ENCODE results near the gene SDK1.
"Not testable (repeated sequence)": the region's sequence is repeated elsewhere in the genome, so short reads cannot be mapped to it uniquely, and the experiment has no call there.

The SDK1 gene

DNA sequence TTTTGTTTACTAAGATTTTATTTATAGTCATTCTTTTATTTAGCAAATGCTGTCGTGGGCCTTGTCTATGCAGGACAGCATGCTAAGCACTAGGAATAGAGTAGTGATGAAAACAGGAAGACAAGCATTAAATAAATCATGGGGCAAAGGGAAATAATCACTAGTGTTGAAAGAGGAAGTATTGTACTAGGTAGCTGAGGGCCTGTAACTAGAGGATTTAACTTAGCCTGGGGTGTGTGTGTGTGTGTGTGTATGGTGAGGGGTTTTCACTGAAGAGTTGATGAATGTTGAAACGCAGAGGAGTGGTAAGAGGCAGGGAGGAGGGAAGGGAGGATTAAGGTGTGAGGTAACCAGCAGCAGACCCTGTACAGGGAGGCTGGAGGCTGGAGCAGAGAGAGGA is 446.4 kb downstream of the SDK1 start:
- Mint-ChIP-seq H3K36me3 (ENCODE audit: low read depth) (no peaks in the 10 kb centered on the region), H3K4me3 (no peak overlapping the region), H3K4me1 (ENCODE audit: low read depth) (no peaks in the 10 kb centered on the region), H3K27me3 (peaks cover 6% of the 10 kb centered on the region), H3K27ac (peak overlapping the region; percentile 5), H3K9me3 (no peaks in the 10 kb centered on the region)

DNA sequence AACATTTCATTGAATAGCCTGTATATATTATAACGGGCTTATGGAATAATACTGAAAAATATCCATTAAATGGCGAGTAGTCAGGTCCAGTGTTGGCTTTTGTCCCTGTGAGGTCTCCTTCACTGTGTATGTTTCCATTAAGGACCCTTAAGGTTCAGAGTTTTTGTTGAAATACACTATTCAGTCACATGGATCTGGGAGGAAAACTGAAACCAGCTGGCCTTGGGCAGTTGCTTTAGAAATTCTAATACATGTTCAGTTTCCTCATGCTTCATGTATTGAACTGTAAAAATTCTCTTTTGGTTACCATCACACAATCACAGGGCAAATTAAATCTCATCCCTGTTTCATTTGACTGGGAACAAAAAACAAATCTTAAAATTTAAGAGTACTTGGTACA is 447.3 kb downstream of the SDK1 start:
- H3K27me3 Mint-ChIP-seq: peaks cover 10% of the 10 kb centered on the region
- no peaks in the 10 kb centered on the region for H3K9me3 Mint-ChIP-seq
- H3K4me1 Mint-ChIP-seq (ENCODE audit: low read depth): no peaks in the 10 kb centered on the region
- no peak overlapping the region for H3K27ac Mint-ChIP-seq
- no peaks in the 10 kb centered on the region for H3K36me3 Mint-ChIP-seq (ENCODE audit: low read depth)
- H3K4me3 Mint-ChIP-seq: no peak overlapping the region

DNA sequence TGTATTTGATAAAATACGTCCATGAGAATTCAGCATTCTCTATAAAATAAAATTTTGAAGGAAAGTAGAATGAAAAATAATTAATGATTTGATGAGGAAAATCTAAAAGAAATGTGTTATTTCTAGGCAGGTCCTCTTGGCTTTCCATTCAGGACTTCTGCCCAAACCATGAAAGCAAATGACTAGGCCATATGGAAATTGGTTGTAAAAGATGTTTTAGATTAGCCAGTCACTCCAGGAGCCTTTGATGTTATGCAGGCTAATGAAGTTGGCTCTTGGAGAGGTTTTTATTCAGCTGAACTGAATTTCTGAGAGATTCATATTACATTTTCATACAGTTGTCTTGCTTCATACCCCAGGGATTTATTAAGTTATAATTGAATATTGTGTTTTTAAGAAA is 452.8 kb downstream of the SDK1 start:
- H3K4me1 Mint-ChIP-seq (ENCODE audit: low read depth): no peaks in the 10 kb centered on the region

DNA sequence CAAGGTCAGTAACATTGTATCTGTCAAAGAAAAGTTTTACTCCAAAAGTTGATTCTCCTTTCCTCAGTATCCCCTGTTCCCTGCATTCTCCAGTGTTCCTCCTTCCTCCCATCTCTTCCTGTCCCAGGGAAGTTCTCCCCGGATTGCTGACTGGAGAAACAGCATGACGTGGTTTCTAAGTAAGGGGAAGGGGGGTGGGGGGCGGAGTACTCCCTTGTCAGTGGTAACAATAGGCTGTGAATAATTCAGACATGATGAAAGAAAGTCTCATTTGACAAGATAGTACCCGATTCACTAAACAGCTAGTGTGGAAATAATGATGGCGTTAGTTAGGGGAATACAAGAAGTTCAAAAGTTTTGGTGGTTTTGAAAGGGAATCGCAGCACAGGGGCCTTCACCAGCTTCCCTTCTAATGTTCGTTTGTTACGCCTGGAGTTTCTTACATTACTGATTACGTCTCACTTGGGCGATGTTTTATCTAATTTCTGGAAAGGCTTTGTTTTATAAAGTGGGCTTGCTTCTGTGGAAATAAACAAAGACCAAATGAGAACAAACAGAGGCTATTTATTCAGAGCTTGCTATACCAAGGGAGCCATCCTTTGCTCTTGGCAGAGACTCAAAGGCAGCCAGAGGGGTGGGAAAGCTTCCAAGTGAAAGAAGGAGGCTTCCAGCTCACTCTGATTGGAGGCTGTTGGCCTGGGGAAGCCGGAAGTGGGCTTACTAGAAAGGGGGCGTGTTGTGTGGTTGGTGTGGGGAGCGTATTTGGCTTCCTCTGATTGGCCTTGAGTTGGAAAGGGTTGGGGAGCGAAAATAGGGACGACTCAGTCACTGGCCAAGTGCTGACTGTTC is 453.7 kb downstream of the SDK1 start:
- Mint-ChIP-seq H3K4me1 (ENCODE audit: low read depth) (no peaks in the 10 kb centered on the region), H3K4me3 (no peak overlapping the region), H3K27me3 (peaks cover 5% of the 10 kb centered on the region), H3K36me3 (ENCODE audit: low read depth) (no peaks in the 10 kb centered on the region), H3K9me3 (no peaks in the 10 kb centered on the region), H3K27ac (no peak overlapping the region)

More for the DNA sequence above, 452.8 kb downstream of the SDK1 start:
- no peaks in the 10 kb centered on the region for H3K36me3 Mint-ChIP-seq (ENCODE audit: low read depth)
- peaks cover 5% of the 10 kb centered on the region for H3K27me3 Mint-ChIP-seq
- no peak overlapping the region for H3K27ac Mint-ChIP-seq
- no peak overlapping the region for H3K4me3 Mint-ChIP-seq
- H3K9me3 Mint-ChIP-seq: no peaks in the 10 kb centered on the region

DNA sequence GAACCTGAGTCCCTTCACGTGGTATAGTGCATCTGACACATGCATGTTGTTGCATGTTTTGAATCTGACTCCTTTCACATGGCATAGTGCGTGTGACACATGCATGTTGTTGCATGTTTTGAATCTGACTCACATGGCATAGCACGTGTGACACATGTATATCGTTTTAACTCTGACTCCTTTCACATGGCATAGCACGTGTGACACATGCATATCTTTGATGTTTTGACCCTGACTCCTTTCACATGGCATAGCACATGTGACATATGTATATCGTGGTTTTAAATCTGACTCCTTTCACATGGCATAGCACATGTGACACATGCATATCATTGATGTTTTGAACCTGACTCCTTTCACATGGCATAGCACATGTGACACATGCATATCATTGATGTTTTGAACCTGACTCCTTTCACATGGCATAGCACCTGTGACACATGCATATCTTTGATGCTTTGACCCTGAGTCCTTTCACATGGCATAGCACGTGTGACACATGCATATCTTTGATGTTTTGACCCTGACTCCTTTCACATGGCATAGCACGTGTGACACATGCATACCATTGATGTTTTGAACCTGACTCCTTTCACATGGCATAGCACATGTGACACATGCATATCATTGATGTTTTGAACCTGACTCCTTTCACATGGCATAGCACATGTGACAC is 454.9 kb downstream of the SDK1 start:
- not testable (repeated sequence) for H3K4me1 Mint-ChIP-seq (ENCODE audit: low read depth); H3K27ac Mint-ChIP-seq; H3K36me3 Mint-ChIP-seq (ENCODE audit: low read depth); H3K9me3 Mint-ChIP-seq; H3K4me3 Mint-ChIP-seq
- H3K27me3 Mint-ChIP-seq: peaks cover 10% of the 10 kb centered on the region

DNA sequence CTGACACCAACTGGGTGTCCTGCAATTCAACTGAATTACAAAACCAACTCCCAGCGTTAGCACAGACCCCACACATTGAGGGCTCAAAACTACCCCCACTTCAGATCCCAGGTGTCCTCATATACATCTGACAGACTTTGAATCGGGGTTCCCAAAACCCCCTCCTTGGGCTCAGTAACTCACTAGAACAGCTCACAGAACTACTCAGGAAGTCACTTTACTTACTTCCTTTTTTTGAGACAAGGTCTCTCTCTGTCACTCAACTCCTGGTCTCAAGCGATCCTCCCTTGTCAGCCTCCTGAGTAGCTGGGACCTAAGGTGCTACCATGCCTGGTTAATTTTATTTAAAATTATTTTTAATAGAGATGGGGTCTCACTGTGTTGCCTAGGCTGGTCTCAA is 456.0 kb downstream of the SDK1 start:
- H3K27me3 Mint-ChIP-seq: peaks cover 11% of the 10 kb centered on the region
- no peaks in the 10 kb centered on the region for H3K4me1 Mint-ChIP-seq (ENCODE audit: low read depth)
- no peaks in the 10 kb centered on the region for H3K9me3 Mint-ChIP-seq
- no peak overlapping the region for H3K4me3 Mint-ChIP-seq
- H3K27ac Mint-ChIP-seq: no peak overlapping the region
- H3K36me3 Mint-ChIP-seq (ENCODE audit: low read depth): no peaks in the 10 kb centered on the region

DNA sequence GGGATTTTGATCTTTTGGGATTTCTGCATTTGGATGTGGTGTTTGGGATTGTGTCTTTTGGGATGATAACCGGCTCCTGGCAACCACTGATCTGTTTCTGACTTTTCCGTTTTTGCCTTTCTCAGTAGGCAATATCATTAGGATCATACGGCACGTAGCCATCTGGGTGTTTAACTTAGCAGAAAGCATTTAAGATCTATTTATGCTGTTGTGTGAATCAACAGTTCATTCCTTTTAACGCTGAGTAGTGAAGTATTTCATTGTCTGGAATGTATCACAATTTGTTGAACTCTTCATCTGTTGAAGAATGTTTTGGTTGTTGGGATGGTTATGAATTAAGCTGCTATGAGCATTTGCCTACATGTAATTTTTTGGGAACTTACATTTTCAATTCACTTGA is 459.6 kb downstream of the SDK1 start:
- no peaks in the 10 kb centered on the region for H3K36me3 Mint-ChIP-seq (ENCODE audit: low read depth)
- H3K27me3 Mint-ChIP-seq: peaks cover 10% of the 10 kb centered on the region

DNA sequence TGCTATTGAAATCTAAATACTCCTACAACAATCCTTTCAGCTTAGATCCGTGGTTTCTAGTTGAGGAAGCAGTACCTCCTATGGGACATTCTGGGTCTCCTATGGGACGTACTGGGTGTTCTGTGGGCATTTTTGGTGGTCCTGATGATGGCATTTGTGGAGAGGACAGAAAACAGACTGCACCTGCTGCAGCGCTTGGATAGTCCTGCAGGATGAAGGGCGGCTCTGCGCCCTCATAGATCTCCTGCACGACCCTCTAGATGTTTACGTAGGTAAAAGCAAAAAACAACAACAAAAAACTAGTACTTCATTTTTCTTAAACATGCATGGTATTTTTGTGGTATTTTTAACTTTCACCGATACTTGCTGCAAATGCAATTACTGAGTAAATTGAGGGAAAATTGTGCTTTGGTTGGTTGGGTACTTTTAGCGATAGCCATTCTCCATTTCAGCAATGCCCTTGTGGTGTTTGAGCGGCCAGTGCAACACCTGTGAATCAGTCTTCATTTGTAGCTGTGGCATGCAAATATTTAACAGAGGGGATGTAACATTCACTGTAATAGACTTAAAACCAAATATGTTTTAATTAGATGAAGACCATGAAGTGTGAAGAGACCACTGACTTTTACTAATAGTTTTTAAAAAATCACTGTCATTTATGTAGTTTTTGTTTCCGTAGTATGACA is 461.2 kb downstream of the SDK1 start:
- Mint-ChIP-seq H3K27me3 (peaks cover 14% of the 10 kb centered on the region), H3K36me3 (ENCODE audit: low read depth) (no peaks in the 10 kb centered on the region), H3K4me1 (ENCODE audit: low read depth) (no peaks in the 10 kb centered on the region), H3K4me3 (no peak overlapping the region), H3K27ac (no peak overlapping the region), H3K9me3 (no peaks in the 10 kb centered on the region)

More for the DNA sequence above, 459.6 kb downstream of the SDK1 start:
- Mint-ChIP-seq H3K9me3 (no peaks in the 10 kb centered on the region), H3K4me1 (ENCODE audit: low read depth) (no peaks in the 10 kb centered on the region), H3K27ac (no peak overlapping the region), H3K4me3 (no peak overlapping the region)

DNA sequence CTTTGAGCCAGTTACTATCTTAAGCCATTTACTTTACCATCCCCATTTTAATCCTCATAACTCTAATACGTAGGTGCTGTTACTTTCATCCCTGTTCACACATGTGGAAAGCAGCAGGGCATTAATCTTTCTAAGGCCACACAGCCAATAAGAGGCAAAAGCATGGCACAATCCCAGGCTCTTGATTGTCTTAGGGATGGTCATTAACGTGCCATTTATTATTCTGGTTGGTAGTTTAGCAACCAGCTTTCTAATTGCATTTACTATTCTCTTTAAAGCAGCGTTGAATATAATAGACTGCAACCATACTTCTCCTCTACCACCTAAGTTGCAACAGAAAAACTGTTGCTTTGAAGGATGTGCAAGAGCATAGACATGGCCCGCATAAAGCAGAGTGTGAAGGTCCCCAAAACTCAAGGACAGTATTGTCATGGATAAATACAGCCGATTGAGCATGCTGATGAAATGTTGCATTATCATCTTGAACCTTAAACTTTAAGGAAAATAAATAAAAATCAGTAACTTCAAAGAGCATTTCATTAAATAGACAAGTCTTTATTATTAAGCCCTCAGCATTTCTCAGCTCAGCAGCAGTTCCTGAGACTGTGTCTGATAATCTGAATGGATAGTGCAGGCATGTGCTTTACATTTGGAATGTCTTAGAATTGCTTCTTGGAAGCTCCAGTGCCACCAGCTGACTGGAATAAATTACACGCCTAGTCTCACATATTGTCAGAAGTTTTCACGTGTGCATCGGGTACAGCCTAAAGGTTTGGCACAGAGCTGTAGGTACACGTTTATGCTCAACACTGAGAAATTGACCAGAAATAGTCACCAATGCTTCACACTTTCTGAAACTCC is 467.1 kb downstream of the SDK1 start:
- no peaks in the 10 kb centered on the region for H3K9me3 Mint-ChIP-seq
- no peaks in the 10 kb centered on the region for H3K36me3 Mint-ChIP-seq (ENCODE audit: low read depth)
- H3K27ac Mint-ChIP-seq: no peak overlapping the region
- H3K27me3 Mint-ChIP-seq: peaks cover 21% of the 10 kb centered on the region
- no peaks in the 10 kb centered on the region for H3K4me1 Mint-ChIP-seq (ENCODE audit: low read depth)
- H3K4me3 Mint-ChIP-seq: no peak overlapping the region

DNA sequence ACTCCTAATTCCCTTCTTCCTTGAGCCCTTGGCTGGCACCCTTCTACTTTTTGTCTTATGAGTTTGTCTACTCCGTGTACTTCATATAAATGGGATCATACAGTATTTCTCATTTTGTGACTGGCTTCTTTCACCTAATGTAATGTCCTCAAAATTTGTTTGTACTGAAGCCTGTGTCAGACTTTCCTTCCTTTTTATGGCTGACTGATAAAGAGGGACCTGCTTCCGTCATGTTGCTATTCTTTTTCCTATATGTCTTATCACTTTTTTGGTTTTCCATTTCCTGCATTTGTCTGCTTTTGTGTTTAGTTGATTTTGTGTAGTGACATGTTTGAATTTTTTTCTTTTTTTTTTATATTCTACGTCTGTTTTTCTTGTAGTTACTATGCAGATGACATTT is 470.9 kb downstream of the SDK1 start:
- Mint-ChIP-seq H3K36me3 (ENCODE audit: low read depth) (no peaks in the 10 kb centered on the region), H3K4me1 (ENCODE audit: low read depth) (no peaks in the 10 kb centered on the region), H3K27ac (no peak overlapping the region), H3K4me3 (no peak overlapping the region), H3K27me3 (peaks cover 16% of the 10 kb centered on the region), H3K9me3 (no peaks in the 10 kb centered on the region)

DNA sequence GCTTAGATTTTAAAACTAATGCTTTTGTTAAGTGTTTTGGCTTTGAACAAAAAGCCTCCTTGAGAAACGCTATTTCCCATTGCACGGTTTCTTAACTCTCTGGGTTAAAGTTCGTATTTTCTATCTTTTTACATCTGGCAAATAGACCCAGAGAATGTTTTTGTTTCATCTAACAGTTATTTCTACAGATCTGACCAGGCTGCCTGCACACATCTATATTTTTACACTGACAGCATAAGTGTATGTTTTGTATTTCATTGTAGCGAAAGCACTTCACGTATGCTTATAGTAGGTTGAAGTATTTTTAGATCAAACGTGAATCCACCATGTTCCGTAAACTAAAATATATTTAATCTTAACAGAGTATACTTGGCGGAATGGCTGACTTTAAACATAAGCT is 477.3 kb downstream of the SDK1 start:
- H3K36me3 Mint-ChIP-seq (ENCODE audit: low read depth): no peaks in the 10 kb centered on the region
- peaks cover 5% of the 10 kb centered on the region for H3K9me3 Mint-ChIP-seq
- peaks cover 6% of the 10 kb centered on the region for H3K27me3 Mint-ChIP-seq
- no peak overlapping the region for H3K4me3 Mint-ChIP-seq
- H3K4me1 Mint-ChIP-seq (ENCODE audit: low read depth): no peaks in the 10 kb centered on the region
- no peak overlapping the region for H3K27ac Mint-ChIP-seq

DNA sequence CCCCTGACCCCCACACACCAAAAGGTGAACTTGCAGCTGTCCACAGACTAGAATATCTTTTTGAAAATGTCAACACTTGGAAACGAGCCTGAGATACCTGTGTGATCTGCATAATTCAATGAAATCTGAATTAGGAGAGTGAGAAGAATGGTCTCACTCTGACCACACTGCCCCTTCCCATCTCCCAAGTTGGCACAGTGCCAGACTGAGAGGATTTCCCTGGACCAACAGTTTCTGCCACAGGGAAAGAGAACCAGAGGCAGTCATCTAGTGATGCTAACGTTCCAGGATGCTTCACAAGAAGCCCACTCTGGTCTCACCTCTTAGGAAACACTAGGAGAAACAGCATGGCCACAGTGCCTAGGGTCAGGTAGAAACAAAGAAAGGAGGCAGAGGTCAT is 479.0 kb downstream of the SDK1 start:
- Mint-ChIP-seq H3K27ac (no peak overlapping the region), H3K36me3 (ENCODE audit: low read depth) (no peaks in the 10 kb centered on the region), H3K9me3 (peaks cover 5% of the 10 kb centered on the region), H3K4me3 (no peak overlapping the region), H3K27me3 (peaks cover 16% of the 10 kb centered on the region), H3K4me1 (ENCODE audit: low read depth) (no peaks in the 10 kb centered on the region)

DNA sequence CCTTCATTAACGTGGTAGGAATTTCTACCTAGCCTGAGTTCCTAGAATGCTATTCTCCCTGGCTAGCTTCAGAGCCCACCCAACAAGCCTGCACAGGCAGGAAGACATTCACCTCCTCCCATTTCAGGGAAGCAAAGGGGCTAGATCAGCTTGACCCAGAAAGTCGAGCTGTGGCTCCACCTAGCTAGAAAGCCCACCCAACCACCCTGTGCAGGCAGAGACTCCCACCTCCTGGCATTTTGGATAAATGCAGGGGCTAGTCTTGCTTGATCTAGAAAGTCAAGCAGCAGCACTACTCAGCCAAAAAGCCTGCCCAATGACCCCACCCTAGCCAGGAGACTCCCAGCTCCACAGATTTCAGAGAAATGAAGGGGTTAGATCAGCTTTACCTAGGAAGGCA is 479.5 kb downstream of the SDK1 start:
- Mint-ChIP-seq H3K4me1 (ENCODE audit: low read depth) (no peaks in the 10 kb centered on the region), H3K4me3 (no peak overlapping the region), H3K36me3 (ENCODE audit: low read depth) (no peaks in the 10 kb centered on the region), H3K9me3 (peaks cover 5% of the 10 kb centered on the region), H3K27ac (no peak overlapping the region), H3K27me3 (peaks cover 19% of the 10 kb centered on the region)

DNA sequence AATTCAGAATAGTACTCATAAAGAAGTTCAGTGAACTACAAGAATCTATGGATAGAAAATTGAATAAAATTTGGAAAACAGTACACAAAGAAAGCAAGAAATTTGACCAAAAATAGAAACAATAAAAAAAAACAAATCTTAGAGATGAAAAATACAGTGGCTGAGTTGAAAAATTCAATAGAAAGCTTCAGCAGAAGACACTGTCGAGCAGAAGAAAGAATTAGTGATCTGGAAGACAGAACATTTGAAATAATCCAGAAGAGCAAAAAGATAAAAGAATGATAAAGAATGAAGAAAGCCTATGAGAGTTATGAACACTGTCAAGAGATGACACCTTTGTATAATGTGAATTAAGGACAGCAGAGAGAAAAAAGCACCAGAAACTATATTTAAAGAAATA is 480.6 kb downstream of the SDK1 start:
- H3K36me3 Mint-ChIP-seq (ENCODE audit: low read depth): no peaks in the 10 kb centered on the region
- H3K27ac Mint-ChIP-seq: no peak overlapping the region
- H3K4me1 Mint-ChIP-seq (ENCODE audit: low read depth): no peaks in the 10 kb centered on the region
- H3K27me3 Mint-ChIP-seq: peaks cover 22% of the 10 kb centered on the region
- H3K4me3 Mint-ChIP-seq: no peak overlapping the region
- H3K9me3 Mint-ChIP-seq: peaks cover 5% of the 10 kb centered on the region
